IMR-90 (cell line): Measurements from ENCODE around the gene FOXC1. TPM values are rescaled to one million over a fixed set of nuclear protein-coding genes. Genes with fewer than 3 reads are reported as not detected.

Experiments used
- ATAC-seq: fragments of 200-7000 bp; cut with Tn5 transposase; 2 replicates; pipeline ENCODE4 v1.9.1; 2020; ENCODE audit warnings: low read depth, mild to moderate bottlenecking, moderate library complexity
- BruUV-seq: library from RNA; stranded (reverse); fragments of 400-500 nt; replicated peaks from 2 replicates; lab custom pipeline; 2021; lab: Mats Ljungman, UMichigan
- CTCF ChIA-PET: fragments of 300-600 bp; formaldehyde crosslinking; extraction: SDS; loops from one replicate; lab custom pipeline; 2021; ENCODE audit warnings: antibody characterized with exemption; lab: Yijun Ruan, JAX
- POLR2A ChIA-PET: fragments of 300-600 bp; sonication (Branson Sonifier 250); formaldehyde crosslinking; loops from one replicate; lab custom pipeline; 2022; ENCODE audit warnings: antibody characterized with exemption; ENCODE audit not compliant: unreplicated experiment; lab: Charles Lee
- DNase-seq: peaks from one replicate; pipeline ENCODE4 v3.0.0; 2013
- H2AFZ ChIP-seq: replicated peaks from 2 replicates; pipeline ENCODE3; 2013; ENCODE audit warnings: low read length, mild to moderate bottlenecking; ENCODE audit not compliant: poor library complexity
- H2AK5ac ChIP-seq: 2 replicates; pipeline ENCODE4 v1.6.1; 2013; ENCODE audit warnings: low read depth, low read length, inconsistent platforms
- H2AK9ac ChIP-seq: replicated peaks from 2 replicates; pipeline ENCODE3; 2013; ENCODE audit warnings: mild to moderate bottlenecking, low read depth, low read length, moderate library complexity; ENCODE audit not compliant: poor library complexity
- H2BK120ac ChIP-seq: 2 replicates; pipeline ENCODE4 v1.6.1; 2013; ENCODE audit warnings: low read depth, low read length, inconsistent platforms
- H2BK15ac ChIP-seq: 3 replicates; pipeline ENCODE4 v1.6.1; 2013; ENCODE audit warnings: low read depth, low read length, inconsistent platforms
- H2BK20ac ChIP-seq: 2 replicates; pipeline ENCODE4 v1.6.1; 2013; ENCODE audit warnings: low read depth, mild to moderate bottlenecking, inconsistent platforms, low read length, moderate library complexity
- H2BK5ac ChIP-seq: 2 replicates; pipeline ENCODE4 v1.6.1; 2013; ENCODE audit warnings: mild to moderate bottlenecking, low read depth, low read length, inconsistent platforms; ENCODE audit not compliant: poor library complexity, severe bottlenecking
- H3K14ac ChIP-seq: replicated peaks from 2 replicates; pipeline ENCODE4 v1.6.1; 2013; ENCODE audit warnings: low read depth, low read length, inconsistent platforms
- H3K18ac ChIP-seq: 2 replicates; pipeline ENCODE4 v1.6.1; 2013; ENCODE audit warnings: low read depth, low read length, control low read depth
- H3K23ac ChIP-seq: 2 replicates; pipeline ENCODE4 v1.6.1; 2013; ENCODE audit warnings: low read depth, low read length, inconsistent platforms
- H3K27ac ChIP-seq: 2 replicates; pipeline ENCODE4 v1.5.1; 2013; ENCODE audit warnings: mild to moderate bottlenecking, control low read depth, low read length; ENCODE audit not compliant: insufficient read depth
- H3K27me3 ChIP-seq: 2 replicates; pipeline ENCODE4 v1.6.1; 2013; ENCODE audit warnings: low read length; ENCODE audit not compliant: control insufficient read depth, insufficient read depth
- H3K36me3 ChIP-seq: 2 replicates; pipeline ENCODE4 v1.6.1; 2013; ENCODE audit warnings: low read length, mixed read lengths; ENCODE audit not compliant: control insufficient read depth, insufficient read depth
- H3K4ac ChIP-seq: 2 replicates; pipeline ENCODE4 v1.6.1; 2013; ENCODE audit warnings: low read depth, low read length, inconsistent platforms
- H3K4me1 ChIP-seq: 2 replicates; pipeline ENCODE4 v1.6.1; 2013; ENCODE audit warnings: low read length, mixed read lengths; ENCODE audit not compliant: control insufficient read depth, insufficient read depth
- H3K4me2 ChIP-seq: 2 replicates; pipeline ENCODE4 v1.6.1; 2013; ENCODE audit warnings: low read depth, mild to moderate bottlenecking, control low read depth, low read length, moderate library complexity
- H3K4me3 ChIP-seq: 2 replicates; pipeline ENCODE4 v1.5.1; 2013; ENCODE audit warnings: low read depth, mild to moderate bottlenecking, control low read depth, low read length, moderate library complexity; ENCODE audit not compliant: insufficient read depth
- H3K56ac ChIP-seq: 2 replicates; pipeline ENCODE4 v1.6.1; 2013; ENCODE audit warnings: low read length, inconsistent platforms; ENCODE audit not compliant: insufficient read depth; ENCODE audit errors: extremely low read depth
- H3K79me1 ChIP-seq, 2 experiments: 2 replicates each; pipeline ENCODE4 v1.6.1; 2013; ENCODE audit warnings: low read length in 2 of 2, inconsistent platforms in 1 of 2, low read depth in 1 of 2
- H3K9ac ChIP-seq: 2 replicates; pipeline ENCODE4 v1.6.1; 2013; ENCODE audit warnings: low read depth, low read length, control low read depth
- H3K9me1 ChIP-seq: 2 replicates; pipeline ENCODE4 v1.6.1; 2013; ENCODE audit warnings: low read length, inconsistent platforms; ENCODE audit not compliant: insufficient read depth
- H3K9me3 ChIP-seq: 2 replicates; pipeline ENCODE4 v1.6.1; 2013; ENCODE audit warnings: low read length; ENCODE audit not compliant: control insufficient read depth, insufficient read depth
- H4K20me1 ChIP-seq: 2 replicates; pipeline ENCODE4 v1.6.1; 2013; ENCODE audit warnings: low read length, inconsistent platforms; ENCODE audit not compliant: insufficient read depth
- H4K5ac ChIP-seq: 2 replicates; pipeline ENCODE4 v1.6.1; 2013; ENCODE audit warnings: mild to moderate bottlenecking, low read depth, low read length, control low read depth
- H4K8ac ChIP-seq, 2 experiments: 2 replicates each; pipeline ENCODE4 v1.6.1; 2013; ENCODE audit warnings: low read depth in 2 of 2, low read length in 2 of 2, control low read depth in 1 of 2, inconsistent platforms in 1 of 2
- H4K91ac ChIP-seq: 2 replicates; pipeline ENCODE4 v1.6.1; 2013; ENCODE audit warnings: low read depth, low read length, inconsistent platforms; ENCODE audit not compliant: insufficient read depth
- BHLHE40 ChIP-seq: fragments of 150-350 bp; IDR thresholded peaks from 2 replicates; pipeline ENCODE4 v1.6.1; 2016; ENCODE audit warnings: mild to moderate bottlenecking, low read depth, low read length
- NFE2L2 ChIP-seq: fragments of 150-350 bp; IDR thresholded peaks from 2 replicates; pipeline ENCODE4 v1.6.1; 2016; ENCODE audit warnings: low read depth, mild to moderate bottlenecking, low read length
- RCOR1 ChIP-seq: IDR thresholded peaks from 2 replicates; pipeline ENCODE4 v1.6.1; 2012; ENCODE audit warnings: mild to moderate bottlenecking, low read length, improper control_type of control experiment; ENCODE audit not compliant: insufficient replicate concordance
- RFX5 ChIP-seq: IDR thresholded peaks from 2 replicates; pipeline ENCODE4 v1.8.0; 2012; ENCODE audit warnings: low read depth, mild to moderate bottlenecking, low read length, moderate library complexity
- WGBS, 2 experiments: methylation state at CpG; one replicate each; pipeline versions ENCODE4 v1.1.5 to v1.1.7; 2013; ENCODE audit warnings: missing lambda C conversion rate in 2 of 2; ENCODE audit not compliant: insufficient read length in 1 of 2; ENCODE audit errors: extremely low coverage in 2 of 2; 5-methylcytosine and 5-hydroxymethylcytosine counted together
- dilution Hi-C: fragments of 300-500 bp; cut with HindIII; formaldehyde crosslinking; loops from one replicate; pipeline ENCODE4 v1.14.3; 2018; ENCODE audit warnings: low sequenced_read_pairs; ENCODE audit not compliant: unreplicated experiment
- in situ Hi-C: fragments of 300-500 bp; cut with MboI; formaldehyde crosslinking; loops from 3 replicates; pipeline ENCODE4 v1.14.3; 2019; ENCODE audit warnings: low sequenced_read_pairs, inconsistent platforms, mixed read lengths
- intact Hi-C: fragments of 100-400 bp; cut with micrococcal nuclease; formaldehyde crosslinking; loops from 2 replicates; pipeline ENCODE4 v1.10.0; 2022
- polyA plus RNA-seq, 3 experiments: library from polyadenylated mRNA; depleted of rRNA; stranded (reverse); fragments of >200 nt; gene quantifications; 2 replicates each; pipeline ENCODE4 v1.2.3, GENCODE V29; 2012; ENCODE audit warnings: low replicate concordance in 1 of 3
- total RNA-seq: library from RNA; depleted of rRNA; stranded (reverse); fragments of >200 nt; gene quantifications from 2 replicates; pipeline ENCODE4 v1.2.3, GENCODE V29; 2012

Gene FOXC1
- total and polyA plus RNA-seq, 2 of the 4 experiments (the other 2 are of a cell fraction), result 1.3 to 4.0 TPM

DNA sequence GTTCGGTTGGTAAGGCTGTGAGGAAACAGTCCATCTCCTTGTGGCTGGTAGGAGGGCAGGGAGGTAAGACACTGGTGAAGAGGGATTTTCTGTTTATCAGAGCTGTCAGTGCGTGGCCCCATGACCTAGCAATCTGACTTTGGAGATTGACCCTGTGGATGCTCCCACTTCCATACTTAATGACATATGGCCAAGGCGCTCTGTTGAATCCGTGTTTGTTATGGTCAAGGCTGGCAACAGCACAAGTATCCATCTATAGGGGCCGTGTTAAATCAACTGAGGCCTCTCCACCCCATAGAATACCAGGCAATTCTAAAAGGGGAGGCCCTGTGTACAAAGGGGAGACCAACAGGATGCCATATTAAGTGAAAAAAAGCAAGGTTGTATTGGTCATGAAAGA lies 25.6 kb upstream of the FOXC1 start (continued):
- TF ChIP-seq RCOR1 (no peak), NFE2L2 (no peak), BHLHE40 (no peak)

GRCh38 chr6:1584996-1585668 lies 24.6 kb upstream of the FOXC1 start:
- in situ Hi-C loops, result no loop called here
- H2AK5ac ChIP-seq, result no peak overlapping the region
- no peak overlapping the region for H3K27ac ChIP-seq
- H2AFZ ChIP-seq, result no peak overlapping the region
- ChIA-PET CTCF (no interaction called here), POLR2A (no interaction called here)
- no peak overlapping the region for H3K4me2 ChIP-seq
- H2BK5ac ChIP-seq, result no peak overlapping the region
- TF ChIP-seq RCOR1 (no peak), RFX5 (no peak), NFE2L2 (no peak)
- intact Hi-C loops, result loop anchor here (5.0 kb wide), 1 partner anchor 693 kb away; no protein-coding TSS in a partner anchor
- H4K5ac ChIP-seq, result no peak overlapping the region
- no peak overlapping the region for H3K4me3 ChIP-seq
- DNase-seq (no peak), ATAC-seq (no peak)
- no peak overlapping the region for H3K18ac ChIP-seq
- WGBS, 2 experiments, result 61% methylated on average over 4 of the region's 14 CpGs; no CpG with 5 or more reads in 1 of the 2 experiments
- no peak overlapping the region for H2BK20ac ChIP-seq
- H3K4me1 ChIP-seq, result no peaks in the 10 kb centered on the region
- H2BK15ac ChIP-seq, result no peak overlapping the region
- H4K91ac ChIP-seq, result no peak overlapping the region
- BruUV-seq, result no TSS peak
- dilution Hi-C loops, result no loop called here
- H3K9ac ChIP-seq, result no peak overlapping the region
- no peak overlapping the region for H4K8ac ChIP-seq
- no peak overlapping the region for H2AK9ac ChIP-seq
- no peak overlapping the region for H3K23ac ChIP-seq
- no peaks in the 10 kb centered on the region for H4K20me1 ChIP-seq
- no peak overlapping the region for H3K56ac ChIP-seq
- H3K14ac ChIP-seq, result no peak overlapping the region
- peaks cover 4% of the 10 kb centered on the region; the same call in 1 of the 2 replicates for H3K9me3 ChIP-seq
- H3K4ac ChIP-seq, result no peak overlapping the region
- H2BK120ac ChIP-seq, result no peak overlapping the region
- H3K79me1 ChIP-seq, result no peaks in the 10 kb centered on the region
- peaks cover 31% of the 10 kb centered on the region for H3K27me3 ChIP-seq
- H3K9me1 ChIP-seq, result no peaks in the 10 kb centered on the region
- no peaks in the 10 kb centered on the region for H3K36me3 ChIP-seq
